Cardiac fibroblast (primary cell): ENCODE data around the gene DDR2.

ENCODE experiments used
- DNase-seq, 2 donors: peaks; one replicate each; pipeline versions ENCODE4 v3.0.0 to v3.0.0-alpha.2; 2010; ENCODE audit warnings: low read depth in 2 of 2
- H3K4me3 ChIP-seq, 2 donors: replicated peaks in 1 of 2; 1 replicate in 1 of 2; 2 replicates in 1 of 2; pipeline ENCODE4 v1.5.1; 2011; ENCODE audit warnings: low read depth in 2 of 2, low read length in 2 of 2, mild to moderate bottlenecking in 2 of 2, moderate library complexity in 1 of 2
- TF ChIP-seq, protein P1 (sequence below): IDR thresholded peaks from one replicate; pipeline ENCODE4 v1.5.1; 2011; ENCODE audit warnings: low read depth, mild to moderate bottlenecking, low read length, inconsistent platforms

Gene DDR2

DNA sequence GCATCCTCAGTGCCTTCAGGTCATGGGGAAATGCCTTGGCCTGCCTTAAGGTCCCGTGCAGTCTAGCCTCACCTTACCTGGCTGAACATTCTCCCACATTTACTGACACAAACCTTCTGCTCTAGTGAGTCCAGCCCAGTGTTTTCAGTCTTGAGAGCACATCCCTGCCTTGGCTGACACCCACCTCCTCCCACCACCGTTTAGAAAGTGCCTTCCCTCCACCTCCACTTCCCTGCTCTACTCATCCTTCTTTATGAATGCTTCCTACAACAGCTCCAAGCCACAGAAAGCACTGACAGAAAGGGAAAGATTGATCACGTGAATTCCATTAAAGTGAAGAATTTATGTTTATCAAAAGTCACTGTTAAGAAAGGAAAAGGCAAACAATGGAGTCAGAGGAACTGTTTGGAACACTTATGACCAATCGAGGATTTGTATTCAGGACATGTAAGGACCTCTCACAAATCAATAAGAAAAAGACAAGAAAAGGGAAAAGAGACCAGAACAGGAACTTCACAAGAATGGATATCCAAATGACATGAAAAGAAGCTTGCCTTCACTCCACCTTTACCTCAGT, 59.8 kb downstream of the DDR2 start:
- TF ChIP-seq, protein P1, sequence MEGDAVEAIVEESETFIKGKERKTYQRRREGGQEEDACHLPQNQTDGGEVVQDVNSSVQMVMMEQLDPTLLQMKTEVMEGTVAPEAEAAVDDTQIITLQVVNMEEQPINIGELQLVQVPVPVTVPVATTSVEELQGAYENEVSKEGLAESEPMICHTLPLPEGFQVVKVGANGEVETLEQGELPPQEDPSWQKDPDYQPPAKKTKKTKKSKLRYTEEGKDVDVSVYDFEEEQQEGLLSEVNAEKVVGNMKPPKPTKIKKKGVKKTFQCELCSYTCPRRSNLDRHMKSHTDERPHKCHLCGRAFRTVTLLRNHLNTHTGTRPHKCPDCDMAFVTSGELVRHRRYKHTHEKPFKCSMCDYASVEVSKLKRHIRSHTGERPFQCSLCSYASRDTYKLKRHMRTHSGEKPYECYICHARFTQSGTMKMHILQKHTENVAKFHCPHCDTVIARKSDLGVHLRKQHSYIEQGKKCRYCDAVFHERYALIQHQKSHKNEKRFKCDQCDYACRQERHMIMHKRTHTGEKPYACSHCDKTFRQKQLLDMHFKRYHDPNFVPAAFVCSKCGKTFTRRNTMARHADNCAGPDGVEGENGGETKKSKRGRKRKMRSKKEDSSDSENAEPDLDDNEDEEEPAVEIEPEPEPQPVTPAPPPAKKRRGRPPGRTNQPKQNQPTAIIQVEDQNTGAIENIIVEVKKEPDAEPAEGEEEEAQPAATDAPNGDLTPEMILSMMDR = no peak
- no peak for DNase-seq
- H3K4me3 ChIP-seq = no peak overlapping the region

DNA sequence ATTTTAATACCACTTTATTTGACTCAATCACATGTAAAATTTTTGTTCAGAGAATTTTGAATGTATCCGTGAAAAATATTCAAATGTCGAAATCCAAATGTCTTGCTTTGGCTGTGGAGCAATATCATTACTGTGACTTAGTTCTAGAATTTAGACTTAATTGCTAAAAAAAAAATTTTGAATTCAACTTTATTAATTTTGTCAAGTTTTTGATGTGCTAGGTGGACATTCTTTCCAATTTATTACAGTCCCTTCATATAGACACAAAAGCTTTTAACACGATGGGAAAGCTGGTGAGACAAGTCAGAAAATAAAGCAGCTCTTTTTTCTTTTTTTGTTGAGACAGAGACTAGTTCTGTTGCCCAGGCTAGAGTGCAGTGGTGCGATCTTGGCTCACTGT, 62.6 kb downstream of the DDR2 start:
- no peak overlapping the region for H3K4me3 ChIP-seq
- DNase-seq = no peak
- TF ChIP-seq, protein P1 = no peak

DNA sequence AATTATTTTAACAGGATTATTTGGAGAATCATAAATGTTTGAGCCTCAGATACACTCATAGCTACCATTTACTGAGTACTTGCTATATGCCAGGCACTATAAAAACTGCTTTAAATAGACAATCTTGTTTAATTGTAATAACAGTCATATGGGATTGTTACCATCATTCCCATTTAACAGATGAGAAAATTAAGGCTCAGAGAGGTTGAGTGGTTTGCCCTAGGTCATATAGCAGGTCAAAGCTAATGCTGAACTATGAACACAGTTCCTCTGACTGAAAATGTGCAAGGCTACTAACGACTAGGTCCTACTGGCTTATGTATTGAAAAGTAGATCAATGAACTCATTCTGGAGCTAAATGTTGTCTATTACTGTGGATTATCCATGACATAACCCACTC, 63.4 kb downstream of the DDR2 start:
- TF ChIP-seq, protein P1 = no peak
- H3K4me3 ChIP-seq = no peak overlapping the region

DNA sequence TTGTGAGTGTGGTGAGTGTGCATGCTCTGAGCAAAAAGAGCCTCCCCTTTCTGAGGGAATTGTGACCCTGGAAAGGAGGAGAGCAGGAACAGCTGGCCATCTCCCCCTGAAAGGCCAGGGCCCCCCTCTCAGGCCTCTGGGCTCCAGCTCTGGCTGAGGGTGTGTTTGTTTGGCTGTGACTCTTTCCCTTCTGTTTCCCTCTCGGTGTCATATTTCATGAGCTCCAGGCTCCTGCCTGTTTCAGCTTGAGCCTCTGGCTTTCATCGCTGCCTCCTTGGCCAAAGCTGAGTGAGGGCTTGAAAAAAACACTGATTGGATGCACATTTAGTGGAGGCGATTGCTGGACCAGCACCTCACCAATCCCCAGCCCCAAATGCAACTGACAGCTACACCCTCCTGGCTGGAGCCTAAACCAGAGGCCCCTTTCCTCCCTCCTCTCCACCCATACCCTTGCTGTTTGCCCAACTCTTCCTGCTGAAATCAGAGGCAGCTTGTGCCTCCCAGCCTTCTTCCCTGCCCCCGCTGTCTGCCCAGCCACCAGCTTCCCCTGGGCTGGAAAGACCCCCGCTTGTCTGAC, 64.1 kb downstream of the DDR2 start:
- peak overlapping the region in 1 of 2 donors; percentile 9 for H3K4me3 ChIP-seq
- TF ChIP-seq, protein P1 = no peak
- DNase-seq = peak; percentile 84 to 98

More for the DNA sequence above, 63.4 kb downstream of the DDR2 start:
- DNase-seq = no peak

DNA sequence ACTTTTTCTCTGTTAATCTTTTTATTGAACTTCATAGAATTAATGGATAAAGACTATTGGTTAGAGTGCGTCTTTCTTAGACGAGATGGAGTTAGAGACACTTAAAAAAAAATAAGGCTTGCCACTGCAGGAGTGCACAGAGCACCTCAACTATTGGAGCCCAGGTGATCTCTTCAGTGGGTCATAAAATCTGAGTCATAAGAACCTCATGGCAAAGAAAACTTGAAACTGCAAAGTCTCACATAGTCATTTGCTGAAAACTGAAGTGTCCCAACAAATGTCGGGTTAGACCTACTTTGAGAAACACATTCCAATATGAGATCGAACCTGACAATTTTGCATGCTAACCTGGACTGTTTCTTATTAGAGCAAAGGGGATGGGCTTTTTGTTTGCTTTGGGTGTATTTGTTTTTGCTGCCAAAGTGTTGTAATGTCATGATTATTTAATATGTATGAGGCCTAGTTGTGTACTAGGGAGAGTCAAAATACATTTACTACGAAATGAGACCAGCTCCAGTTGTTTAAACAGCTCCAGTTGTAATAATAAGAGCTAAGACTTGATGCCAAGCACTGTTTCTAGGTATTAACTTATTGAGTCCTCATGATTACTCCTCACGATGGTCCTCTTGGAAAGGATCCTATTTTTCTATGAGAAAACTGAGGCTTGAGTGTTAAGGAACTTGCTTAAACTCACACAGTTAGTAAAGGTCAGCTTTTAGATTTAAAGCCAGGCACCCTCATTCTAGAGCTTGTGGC, 65.1 kb downstream of the DDR2 start:
- TF ChIP-seq, protein P1 = no peak
- H3K4me3 ChIP-seq = no peak overlapping the region
- DNase-seq = no peak

DNA sequence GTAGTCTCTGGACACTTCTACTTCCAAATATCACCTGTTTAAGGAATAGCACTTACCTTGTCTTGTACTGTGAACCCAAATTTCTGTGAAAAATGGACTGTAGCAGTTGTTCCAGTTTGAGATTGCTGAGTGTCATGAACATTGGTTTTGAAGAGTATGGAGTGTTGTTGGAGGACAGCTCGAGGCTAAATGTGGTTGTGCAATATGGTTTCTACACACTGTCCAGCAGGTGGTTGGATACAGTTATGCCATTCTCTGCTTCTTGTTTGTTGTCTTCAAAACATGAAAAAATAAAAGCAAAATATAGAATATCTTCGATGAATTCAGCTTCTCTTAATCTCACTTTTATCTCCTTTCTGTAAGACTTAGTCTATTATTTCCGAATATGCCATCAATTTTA, 67.1 kb downstream of the DDR2 start:
- DNase-seq = no peak
- TF ChIP-seq, protein P1 = no peak
- H3K4me3 ChIP-seq = no peak overlapping the region
